Transverse colon (tissue), 4 donors: Measurements from ENCODE around the gene MRAS. TPM values are rescaled to one million over a fixed set of nuclear protein-coding genes. Genes with fewer than 3 reads are reported as not detected.

ENCODE experiments used
- DNase-seq: peaks from one replicate; pipeline ENCODE4 v3.0.0-alpha.2; 2019
- H3K27ac ChIP-seq, 4 donors: fragments of 200-600 bp; sonication (generic); 2 replicates each; pipeline ENCODE4 v1.5.1; 2016 to 2018; ENCODE audit warnings: inconsistent platforms in 4 of 4
- H3K27me3 ChIP-seq: fragments of 200-600 bp; sonication (generic); 2 replicates; pipeline ENCODE4 v1.5.1; 2017; ENCODE audit warnings: inconsistent platforms
- H3K36me3 ChIP-seq, 4 donors: fragments of 200-600 bp; sonication (generic); 2 replicates each; pipeline ENCODE4 v1.5.1; 2017 to 2019; ENCODE audit warnings: inconsistent platforms in 4 of 4
- H3K4me1 ChIP-seq, 4 donors: fragments of 200-600 bp; sonication (generic); 2 replicates each; pipeline ENCODE4 v1.5.1; 2017 to 2020; ENCODE audit warnings: inconsistent platforms in 4 of 4
- H3K4me3 ChIP-seq, 4 donors: fragments of 200-600 bp; sonication (generic); 1 replicate in 1 of 4; 2 replicates in 3 of 4; pipeline versions ENCODE4 v1.5.1 to v1.6.1; 2017 to 2019; ENCODE audit warnings: inconsistent platforms in 4 of 4
- H3K9me3 ChIP-seq, 2 donors: fragments of 200-600 bp; sonication (generic); 2 replicates each; pipeline ENCODE4 v1.5.1; 2017 to 2019; ENCODE audit warnings: inconsistent platforms in 2 of 2
- CTCF ChIP-seq, 5 experiments: fragments of 200-600 bp in 3 of 5; fragments of 450-650 bp in 2 of 5; sonication (generic) in 3 of 5; IDR thresholded peaks; 1 replicate in 2 of 5; 2 replicates in 3 of 5; pipeline ENCODE4 v1.5.1; 2016 to 2017; ENCODE audit warnings: antibody characterized with exemption in 5 of 5, inconsistent platforms in 3 of 5, mild to moderate bottlenecking in 2 of 5, moderate library complexity in 1 of 5
- EP300 ChIP-seq: sonication (generic); formaldehyde crosslinking; IDR thresholded peaks from one replicate; pipeline ENCODE4 v1.6.1; 2017; ENCODE audit warnings: antibody characterized with exemption, low read depth
- POLR2A ChIP-seq: fragments of 450-650 bp; IDR thresholded peaks from one replicate; pipeline ENCODE4 v1.6.1; 2016; ENCODE audit warnings: antibody characterized with exemption, mild to moderate bottlenecking, moderate library complexity
- POLR2AphosphoS5 ChIP-seq, 3 donors: sonication (generic); formaldehyde crosslinking; IDR thresholded peaks; one replicate each; pipeline ENCODE4 v1.6.1; 2016; ENCODE audit warnings: antibody characterized with exemption in 3 of 3
- WGBS, 2 donors: methylation state at CpG; one replicate each; pipeline ENCODE4 v1.1.5; 2018; ENCODE audit warnings: low coverage in 1 of 2; 5-methylcytosine and 5-hydroxymethylcytosine counted together
- in situ Hi-C, 4 donors: fragments of 200-750 bp; cut with MboI; loops; one replicate each; pipeline versions ENCODE4 v1.15.0 to v1.15.1; 2017; ENCODE audit warnings: low sequenced_read_pairs in 3 of 4, low pct_ligation_motif_present in 1 of 4, low pct_unique_long_range_greater_than_20kb in 1 of 4
- intact Hi-C: fragments of 100-400 bp; cut with DNase I; formaldehyde crosslinking; loops from one replicate; pipeline ENCODE4 v1.15.1; 2023; ENCODE audit warnings: low total_unique reads
- total RNA-seq, 4 donors: library from RNA; depleted of rRNA; stranded (reverse); fragments of >200 nt; gene quantifications; one replicate each; pipeline ENCODE4 v1.1.0, GENCODE V29; 2016

MRAS gene
- 1 to 10 TPM; 3.0 to 9.6 (median 6.3) TPM for total RNA-seq

- in situ Hi-C loops, result no loop called here
- Histone ChIP-seq H3K4me1 (peaks cover 0 to 22% (median 5%) of the 10 kb centered on the region in 4 donors), H3K36me3 (no peaks in the 10 kb centered on the region), H3K9me3 (no peaks in the 10 kb centered on the region), H3K4me3 (peak within 1 kb of the TSS; percentile 59 to 78 (median 68)), H3K27ac (peak within 1 kb of the TSS; percentile 83 to 91 (median 86)), H3K27me3 (peaks cover 9% of the 10 kb centered on the region)
- peak in 1 of 3 donors; percentile 12 for TF ChIP-seq POLR2AphosphoS5 (IDR thresholded peaks at IDR 0.05)
- no peak for TF ChIP-seq EP300
- TF ChIP-seq POLR2A, result no peak
- TF ChIP-seq CTCF (IDR thresholded peaks at IDR 0.05), result peak in 2 of 5 experiments; percentile 17 to 31
- intact Hi-C loops, result loop anchor here (5.0 kb wide), 1 partner anchor 999 kb away; no protein-coding TSS in a partner anchor
- peak; percentile 67 for DNase-seq
- 2% methylated on average over 67 of the region's 93 CpGs; no CpG with 5 or more reads in 1 of the 2 donors for WGBS, 2 donors
Observed at GRCh38 chr3:138347960-138348753, at the start of gene MRAS. Gene MRAS, plus strand, starts transcription at chr3:138348579. Its CDS starts 24,305 bp downstream, at chr3:138372884.

- no peak overlapping the region for H3K27ac ChIP-seq
- no peaks in the 10 kb centered on the region for H3K27me3 ChIP-seq
- H3K4me1 ChIP-seq, result no peaks in the 10 kb centered on the region
- peaks cover 0 to 6% (median 2%) of the 10 kb centered on the region in 4 donors for H3K36me3 ChIP-seq
- intact Hi-C loops (no loop called here), in situ Hi-C loops (no loop called here)
- no peak for DNase-seq
- TF ChIP-seq EP300 (no peak), CTCF (IDR thresholded peaks at IDR 0.05) (no peak), POLR2AphosphoS5 (IDR thresholded peaks at IDR 0.05) (no peak), POLR2A (no peak)
- WGBS, 2 donors, result 81 to 100% methylated on average over 1 to 2 of the region's 2 CpGs
- no peak overlapping the region for H3K4me3 ChIP-seq
- no peaks in the 10 kb centered on the region for H3K9me3 ChIP-seq
Observed at GRCh38 chr3:138300647-138301046, 47.7 kb upstream of the MRAS start.

- in situ Hi-C loops, result no loop called here
- H3K27ac ChIP-seq, result no peak overlapping the region
Observed at GRCh38 chr3:138303474-138303873, 44.9 kb upstream of the MRAS start.

More at GRCh38 chr3:138303474-138303873, 44.9 kb upstream of the MRAS start:
- intact Hi-C loops, result no loop called here
- Histone ChIP-seq H3K9me3 (peaks cover 0 to 3% of the 10 kb centered on the region in 2 donors), H3K36me3 (no peaks in the 10 kb centered on the region), H3K4me1 (no peaks in the 10 kb centered on the region), H3K27me3 (no peaks in the 10 kb centered on the region), H3K4me3 (no peak overlapping the region)
- DNase-seq, result no peak
- 91 to 100% methylated on average over 3 to 6 of the region's 6 CpGs for WGBS, 2 donors
- TF ChIP-seq CTCF (IDR thresholded peaks at IDR 0.05), result no peak
- TF ChIP-seq POLR2A, result no peak
- no peak for TF ChIP-seq POLR2AphosphoS5 (IDR thresholded peaks at IDR 0.05)
- no peak for TF ChIP-seq EP300
